HepG2 (cell line): ENCODE data around the gene PIP5K1A. TPM values are rescaled to one million over a fixed set of nuclear protein-coding genes. Genes with fewer than 3 reads are reported as not detected.

Experiments used
- BORCS8-MEF2B ChIP-seq: sonication (generic); formaldehyde crosslinking; IDR thresholded peaks from 2 replicates; pipeline ENCODE4 v1.8.0; 2022; ENCODE audit warnings: mild to moderate bottlenecking, missing genetic modification reagents
- CBFB ChIP-seq: sonication (generic); formaldehyde crosslinking; IDR thresholded peaks from 2 replicates; pipeline ENCODE4 v1.4.0; 2020; ENCODE audit warnings: missing genetic modification reagents
- DNMT1 ChIP-seq: sonication (generic); formaldehyde crosslinking; IDR thresholded peaks from 2 replicates; pipeline ENCODE4 v1.5.1; 2020; ENCODE audit warnings: mild to moderate bottlenecking, missing genetic modification reagents
- KAT8 ChIP-seq: IDR thresholded peaks from 2 replicates; pipeline ENCODE4 v1.6.1; 2016; ENCODE audit warnings: missing genetic modification reagents, missing compliant biosample characterization
- KLF13 ChIP-seq: sonication (generic); formaldehyde crosslinking; IDR thresholded peaks from 2 replicates; pipeline ENCODE4 v1.4.0; 2020; ENCODE audit warnings: mild to moderate bottlenecking, missing genetic modification reagents
- MEIS1 ChIP-seq: sonication (generic); formaldehyde crosslinking; IDR thresholded peaks from 2 replicates; pipeline ENCODE4 v1.9.0; 2021; ENCODE audit warnings: mild to moderate bottlenecking, missing genetic modification reagents, moderate library complexity, borderline replicate concordance
- NFE2L2 ChIP-seq: fragments of 150-350 bp; IDR thresholded peaks from 2 replicates; pipeline ENCODE4 v1.6.1; 2014; ENCODE audit warnings: low read length
- NR1H2 ChIP-seq: sonication (generic); formaldehyde crosslinking; IDR thresholded peaks from 2 replicates; pipeline ENCODE4 v1.8.1; 2022; ENCODE audit warnings: low read depth, missing genetic modification reagents, borderline replicate concordance
- RNF2 ChIP-seq: fragments of 450-650 bp; conservative IDR thresholded peaks from 2 replicates; pipeline ENCODE4 v1.6.1; 2016; ENCODE audit warnings: low read depth
- TEF ChIP-seq: sonication (generic); formaldehyde crosslinking; IDR thresholded peaks from 2 replicates; pipeline ENCODE4 v1.5.0; 2020; ENCODE audit warnings: missing genetic modification reagents
- TFE3 ChIP-seq: IDR thresholded peaks from 2 replicates; pipeline ENCODE4 v1.6.1; 2016
- TGIF2 ChIP-seq: IDR thresholded peaks from 2 replicates; pipeline ENCODE4 v1.6.1; 2016; ENCODE audit warnings: control low read depth, missing compliant biosample characterization
- WIZ ChIP-seq: sonication (generic); formaldehyde crosslinking; IDR thresholded peaks from 2 replicates; pipeline ENCODE4 v1.5.1; 2020; ENCODE audit warnings: mild to moderate bottlenecking, missing genetic modification reagents
- ZFP90 ChIP-seq: sonication (generic); formaldehyde crosslinking; IDR thresholded peaks from 2 replicates; pipeline ENCODE4 v1.8.0; 2022; ENCODE audit warnings: missing genetic modification reagents, mild to moderate bottlenecking, inconsistent platforms, borderline replicate concordance
- ZKSCAN1 ChIP-seq: fragments of 150-350 bp; IDR thresholded peaks from 2 replicates; pipeline ENCODE4 v1.6.1; 2014; ENCODE audit warnings: low read length
- ZNF225 ChIP-seq: sonication (generic); formaldehyde crosslinking; IDR thresholded peaks from 2 replicates; pipeline ENCODE4 v1.4.0; 2020; ENCODE audit warnings: mild to moderate bottlenecking, missing genetic modification reagents
- ZNF382 ChIP-seq: sonication (generic); formaldehyde crosslinking; IDR thresholded peaks from 2 replicates; pipeline ENCODE4 v1.5.0; 2020; ENCODE audit warnings: missing genetic modification reagents, mild to moderate bottlenecking, borderline replicate concordance
- ZNF557 ChIP-seq: sonication (generic); formaldehyde crosslinking; IDR thresholded peaks from 2 replicates; pipeline ENCODE4 v1.4.0; 2020; ENCODE audit warnings: missing genetic modification reagents
- ZNF567 ChIP-seq: sonication (generic); formaldehyde crosslinking; IDR thresholded peaks from 2 replicates; pipeline ENCODE4 v1.8.1; 2023; ENCODE audit warnings: mild to moderate bottlenecking, missing genetic modification reagents, borderline replicate concordance
- ZNF598 ChIP-seq: sonication (generic); formaldehyde crosslinking; IDR thresholded peaks from 2 replicates; pipeline ENCODE4 v1.5.1; 2020; ENCODE audit warnings: mild to moderate bottlenecking, missing genetic modification reagents, borderline replicate concordance
- ZSCAN12 ChIP-seq: sonication (generic); formaldehyde crosslinking; IDR thresholded peaks from 2 replicates; pipeline ENCODE4 v1.9.0; 2021; ENCODE audit warnings: mild to moderate bottlenecking, missing genetic modification reagents
- ZSCAN30 ChIP-seq: sonication (generic); formaldehyde crosslinking; IDR thresholded peaks from 2 replicates; pipeline ENCODE4 v1.5.0; 2020; ENCODE audit warnings: mild to moderate bottlenecking, missing genetic modification reagents
- polyA plus RNA-seq, 8 experiments: library from polyadenylated mRNA; depleted of rRNA in 3 of 8; stranded (reverse) in 7 of 8; unstranded in 1 of 8; fragments of >200 nt; fragmentation: Illumina TruSeq in 4 of 8; extraction: Trizol in 4 of 8; gene quantifications; 2 replicates each; pipeline versions ENCODE4 v1.2.1 to v1.2.3, GENCODE V29; 2011 to 2016; ENCODE audit warnings: low read depth in 4 of 8, missing spikeins in 1 of 8, mixed read lengths in 1 of 8; ENCODE audit not compliant: insufficient read depth in 1 of 8
- total RNA-seq, 5 experiments: library from RNA; depleted of rRNA; stranded (reverse); fragments of >200 nt; fragmentation: Illumina TruSeq; extraction: Trizol; gene quantifications; 2 replicates each; pipeline ENCODE4 v1.2.3, GENCODE V29; 2016; ENCODE audit warnings: low read depth in 1 of 5
- TF ChIP-seq, protein P1 (sequence below): sonication (generic); formaldehyde crosslinking; conservative IDR thresholded peaks from 2 replicates; pipeline ENCODE4 v1.8.0; 2022; ENCODE audit warnings: low read depth, missing genetic modification reagents
- TF ChIP-seq, protein P2 (sequence below): sonication (generic); formaldehyde crosslinking; IDR thresholded peaks from 2 replicates; pipeline ENCODE4 v1.5.0; 2020; ENCODE audit warnings: missing genetic modification reagents
- TF ChIP-seq, protein P3 (sequence below): sonication (generic); formaldehyde crosslinking; IDR thresholded peaks from 2 replicates; pipeline ENCODE4 v1.9.0; 2021; ENCODE audit warnings: missing genetic modification reagents, borderline replicate concordance

PIP5K1A gene
- total and polyA plus RNA-seq, 2 of the 13 experiments (the other 11 are each of a cell fraction or from before 2014, with no cell fraction given): 45.3 to 65.1 TPM

DNA sequence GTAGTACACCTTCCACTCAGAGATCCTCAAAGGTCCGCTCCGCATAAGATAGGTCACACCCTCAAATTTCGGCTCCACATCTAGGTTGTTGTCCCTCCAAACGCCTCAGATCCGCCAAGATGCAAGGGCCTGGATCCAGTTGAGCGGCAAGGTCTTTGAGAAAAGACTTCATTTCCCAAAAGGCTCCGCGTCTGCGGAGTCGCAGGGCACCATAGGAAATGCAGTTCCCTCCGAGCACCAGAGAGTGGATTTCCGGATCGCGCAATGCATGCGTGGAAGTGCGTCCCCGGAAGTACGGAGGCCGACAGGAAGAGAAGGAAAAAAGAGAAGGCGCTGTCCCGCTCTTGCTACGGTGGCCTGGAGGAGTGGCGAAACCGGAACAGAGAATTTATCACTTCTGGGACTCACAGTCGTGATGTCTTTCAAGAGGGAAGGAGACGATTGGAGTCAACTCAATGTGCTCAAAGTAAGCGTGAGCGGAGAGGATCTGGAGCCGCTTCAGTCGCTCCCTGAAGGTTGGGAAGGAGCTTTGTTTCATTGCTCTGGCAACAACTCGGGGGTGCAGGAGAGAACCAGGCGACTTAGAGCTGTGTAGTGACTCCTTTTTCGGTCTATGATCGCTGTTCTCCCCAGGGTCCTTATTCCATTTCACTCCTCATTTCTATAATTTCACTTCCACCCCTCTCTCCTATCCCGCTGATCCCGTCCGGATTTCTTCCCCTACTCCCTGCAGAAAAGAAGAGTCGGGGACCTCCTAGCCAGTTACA is 32.4 kb upstream of the PIP5K1A start, which contains the start of the genes LYSMD1 and SCNM1 (continued):
- TF ChIP-seq, protein P1, sequence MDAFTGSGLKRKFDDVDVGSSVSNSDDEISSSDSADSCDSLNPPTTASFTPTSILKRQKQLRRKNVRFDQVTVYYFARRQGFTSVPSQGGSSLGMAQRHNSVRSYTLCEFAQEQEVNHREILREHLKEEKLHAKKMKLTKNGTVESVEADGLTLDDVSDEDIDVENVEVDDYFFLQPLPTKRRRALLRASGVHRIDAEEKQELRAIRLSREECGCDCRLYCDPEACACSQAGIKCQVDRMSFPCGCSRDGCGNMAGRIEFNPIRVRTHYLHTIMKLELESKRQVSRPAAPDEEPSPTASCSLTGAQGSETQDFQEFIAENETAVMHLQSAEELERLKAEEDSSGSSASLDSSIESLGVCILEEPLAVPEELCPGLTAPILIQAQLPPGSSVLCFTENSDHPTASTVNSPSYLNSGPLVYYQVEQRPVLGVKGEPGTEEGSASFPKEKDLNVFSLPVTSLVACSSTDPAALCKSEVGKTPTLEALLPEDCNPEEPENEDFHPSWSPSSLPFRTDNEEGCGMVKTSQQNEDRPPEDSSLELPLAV: no peak
- TF ChIP-seq TEF (CRISPR knock-in tag) (peak; percentile 58; the same call in 1 of the 2 replicates), DNMT1 (CRISPR knock-in tag) (peak; percentile 82; the same call in 1 of the 2 replicates), ZSCAN30 (CRISPR knock-in tag) (no peak), BORCS8-MEF2B (CRISPR knock-in tag) (peak; percentile 37; the same call in 1 of the 2 replicates), TFE3 (no peak; the same call in none of the 2 replicates), ZNF598 (CRISPR knock-in tag) (no peak), MEIS1 (no peak), ZNF567 (CRISPR knock-in tag) (no peak), ZSCAN12 (0 out of 2 replicates have a peak, but pooled peaks have one; percentile 57), NFE2L2 (no peak), WIZ (CRISPR knock-in tag) (peak; percentile 76; the same call in 1 of the 2 replicates), RNF2 (no peak), CBFB (CRISPR knock-in tag) (peak; percentile 57), ZNF557 (CRISPR knock-in tag) (0 out of 2 replicates have a peak, but pooled peaks have one; percentile 41), ZFP90 (CRISPR knock-in tag) (peak; percentile 70; the same call in 1 of the 2 replicates), KLF13 (CRISPR knock-in tag) (no peak), ZNF225 (no peak), ZKSCAN1 (no peak), NR1H2 (no peak), TGIF2 (peak; percentile 57; the same call in 1 of the 2 replicates), KAT8 (CRISPR knock-in tag) (peak; percentile 99), ZNF382 (CRISPR knock-in tag) (no peak)
- TF ChIP-seq, protein P2, sequence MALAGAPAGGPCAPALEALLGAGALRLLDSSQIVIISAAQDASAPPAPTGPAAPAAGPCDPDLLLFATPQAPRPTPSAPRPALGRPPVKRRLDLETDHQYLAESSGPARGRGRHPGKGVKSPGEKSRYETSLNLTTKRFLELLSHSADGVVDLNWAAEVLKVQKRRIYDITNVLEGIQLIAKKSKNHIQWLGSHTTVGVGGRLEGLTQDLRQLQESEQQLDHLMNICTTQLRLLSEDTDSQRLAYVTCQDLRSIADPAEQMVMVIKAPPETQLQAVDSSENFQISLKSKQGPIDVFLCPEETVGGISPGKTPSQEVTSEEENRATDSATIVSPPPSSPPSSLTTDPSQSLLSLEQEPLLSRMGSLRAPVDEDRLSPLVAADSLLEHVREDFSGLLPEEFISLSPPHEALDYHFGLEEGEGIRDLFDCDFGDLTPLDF (CRISPR knock-in tag): peak; percentile 89
- TF ChIP-seq, protein P3, sequence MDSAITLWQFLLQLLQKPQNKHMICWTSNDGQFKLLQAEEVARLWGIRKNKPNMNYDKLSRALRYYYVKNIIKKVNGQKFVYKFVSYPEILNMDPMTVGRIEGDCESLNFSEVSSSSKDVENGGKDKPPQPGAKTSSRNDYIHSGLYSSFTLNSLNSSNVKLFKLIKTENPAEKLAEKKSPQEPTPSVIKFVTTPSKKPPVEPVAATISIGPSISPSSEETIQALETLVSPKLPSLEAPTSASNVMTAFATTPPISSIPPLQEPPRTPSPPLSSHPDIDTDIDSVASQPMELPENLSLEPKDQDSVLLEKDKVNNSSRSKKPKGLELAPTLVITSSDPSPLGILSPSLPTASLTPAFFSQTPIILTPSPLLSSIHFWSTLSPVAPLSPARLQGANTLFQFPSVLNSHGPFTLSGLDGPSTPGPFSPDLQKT (CRISPR knock-in tag): peak; percentile 98; the same call in 1 of the 2 replicates
